NCI-H460 (cell line): ENCODE measurements around the gene RABAC1. TPM values are rescaled to one million over a fixed set of nuclear protein-coding genes. Genes with fewer than 3 reads are reported as not detected.

ENCODE experiments used
- DNase-seq: peaks from one replicate; pipeline ENCODE4 v3.0.0-alpha.2; 2016; ENCODE audit warnings: low read depth; ENCODE audit errors: extremely low read depth
- total RNA-seq: library from RNA; depleted of rRNA; stranded (reverse); fragments of >200 nt; shearing (Covaris generic); gene quantifications from 2 replicates; pipeline ENCODE4 v1.2.3, GENCODE V29; 2014

The RABAC1 gene
- total RNA-seq, 1 experiment from 2014 or later, result 30.4 TPM

DNA sequence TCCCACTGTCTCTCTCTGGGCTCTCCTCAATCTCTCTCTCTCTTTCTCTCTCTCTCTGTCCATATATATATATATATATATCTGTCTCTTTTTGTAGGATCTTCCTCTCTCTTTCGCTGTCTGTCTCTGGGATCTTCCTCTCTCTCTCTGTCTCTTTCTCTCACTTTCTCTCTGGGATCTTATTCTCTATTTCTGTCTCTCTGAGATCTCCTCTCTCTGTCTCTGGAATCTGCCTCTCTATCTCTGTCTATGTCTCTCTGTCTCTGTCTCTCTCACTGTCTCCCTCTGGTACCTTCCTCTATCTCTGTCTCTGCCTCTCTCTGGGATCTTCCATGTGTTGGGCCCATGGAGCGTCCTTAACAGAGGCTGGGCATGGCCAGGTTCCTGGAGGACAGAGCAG is 31.5 kb upstream of the RABAC1 start:
- no peak for DNase-seq

GRCh38 chr19:41990028-41990427 is 30.9 kb upstream of the RABAC1 start:
- no peak for DNase-seq

- DNase-seq, result no peak
Measured at GRCh38 chr19:41988947-41989346, 29.8 kb upstream of the RABAC1 start.

DNA sequence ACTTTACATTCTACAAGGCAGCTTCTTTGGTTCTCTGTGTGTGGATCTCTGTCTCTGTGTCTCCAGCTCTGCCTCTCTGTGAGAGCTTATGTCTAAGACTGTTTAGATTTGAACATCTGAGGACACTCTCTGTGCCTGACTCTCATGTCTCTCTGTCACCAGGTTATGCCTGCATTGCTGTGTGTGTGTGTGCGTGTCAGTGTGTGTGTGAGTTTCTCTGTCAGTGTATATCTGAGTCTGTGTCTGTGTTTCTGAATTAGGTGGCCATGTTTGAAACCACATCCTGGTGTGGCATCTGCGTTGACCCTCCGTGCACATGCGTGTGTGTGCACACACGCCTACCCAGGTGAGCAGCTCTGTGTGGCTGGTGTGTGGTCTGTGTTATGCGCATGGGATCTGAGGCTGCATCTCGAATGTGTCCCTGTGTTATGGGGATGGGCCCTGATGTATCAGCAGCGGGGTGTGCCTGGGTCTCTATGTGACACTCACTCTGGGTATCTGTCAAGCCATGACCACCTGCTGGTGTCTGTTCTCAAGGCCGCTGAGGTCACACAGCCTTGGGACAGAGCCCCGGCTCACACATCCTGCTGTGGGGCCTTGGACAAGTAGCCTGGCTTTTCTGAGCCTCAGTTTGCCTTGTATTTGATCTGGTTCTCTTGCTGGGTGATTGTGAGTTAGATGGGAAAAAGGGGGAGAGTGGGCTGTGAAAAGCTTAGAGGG is 28.2 kb upstream of the RABAC1 start:
- no peak for DNase-seq

GRCh38 chr19:41984961-41985360 is 25.8 kb upstream of the RABAC1 start:
- no peak for DNase-seq

DNA sequence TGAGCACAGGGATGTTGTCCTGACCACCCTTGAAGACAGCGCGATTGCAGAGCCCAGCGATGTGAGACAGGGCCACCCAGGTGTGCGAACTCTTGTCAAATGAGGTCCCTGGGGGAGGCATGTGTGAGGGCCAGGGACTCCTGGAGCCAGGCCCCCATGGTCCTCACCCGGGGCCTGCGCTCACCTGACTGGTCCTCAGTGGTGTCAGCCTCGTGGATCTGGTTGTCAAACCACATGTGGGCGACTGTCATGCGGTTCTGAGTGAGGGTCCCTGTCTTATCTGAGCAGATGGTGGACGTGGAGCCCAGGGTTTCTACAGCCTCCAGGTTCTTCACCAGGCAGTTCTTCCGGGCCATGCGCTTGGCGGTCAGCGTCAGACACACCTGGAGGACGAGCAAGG is 22.6 kb upstream of the RABAC1 start:
- no peak for DNase-seq

GRCh38 chr19:41978470-41978869 is 19.3 kb upstream of the RABAC1 start:
- DNase-seq, result no peak

- DNase-seq, result no peak
Measured at GRCh38 chr19:41977916-41978315, 18.8 kb upstream of the RABAC1 start.

GRCh38 chr19:41974652-41975051 is 15.5 kb upstream of the RABAC1 start:
- no peak for DNase-seq

DNA sequence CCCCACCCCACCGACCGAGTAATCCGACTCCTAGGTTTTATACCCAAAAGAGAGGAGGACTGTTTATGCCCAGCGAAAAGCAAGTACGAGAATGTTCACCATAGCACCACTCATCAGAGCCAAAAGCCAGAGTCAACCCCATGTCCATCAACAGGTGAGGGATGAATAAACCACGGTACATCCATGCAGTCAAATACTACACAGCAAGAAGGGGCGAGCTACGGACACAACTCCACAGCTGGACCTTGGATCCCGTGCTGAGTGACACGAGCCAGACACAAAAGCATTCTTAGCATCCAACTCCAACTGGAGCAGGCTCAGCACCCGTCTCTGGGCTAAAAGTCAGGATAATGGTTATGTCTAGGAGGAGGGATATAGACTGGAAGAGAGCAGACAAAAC is 12.2 kb upstream of the RABAC1 start:
- DNase-seq, result no peak

DNA sequence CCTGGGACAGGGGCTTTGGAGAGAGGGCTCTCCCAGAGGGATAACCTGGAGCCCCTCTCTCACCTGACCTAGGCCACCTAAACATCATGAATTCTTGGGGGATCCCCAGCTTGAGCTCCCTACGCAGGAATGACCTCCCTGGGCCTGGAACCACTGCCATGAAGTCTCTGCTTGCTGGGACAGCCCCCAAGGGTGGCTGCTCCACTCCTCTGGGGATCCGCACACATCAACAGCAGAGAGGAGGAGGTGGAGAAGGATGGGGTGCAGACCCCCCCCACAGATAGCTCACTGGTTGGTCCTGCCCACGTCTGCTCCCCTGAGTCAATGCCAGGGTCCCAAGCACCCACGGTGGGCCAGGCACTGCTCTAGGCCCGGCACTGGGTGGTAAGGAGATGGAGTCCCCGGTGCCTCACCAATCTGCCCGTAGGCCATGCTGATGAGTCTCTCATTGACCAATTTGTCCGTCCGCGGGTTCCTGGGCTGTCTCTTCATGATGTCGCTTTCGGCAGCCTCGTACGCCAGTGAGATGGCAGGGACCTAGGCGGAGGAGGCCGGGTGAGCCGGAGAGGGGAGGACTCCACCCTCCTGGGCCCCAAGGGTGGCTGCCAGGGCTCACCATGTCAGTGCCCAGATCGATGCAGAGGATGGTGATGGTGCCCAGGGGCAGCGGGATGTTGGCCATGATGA is 10.8 kb upstream of the RABAC1 start:
- DNase-seq, result no peak

DNA sequence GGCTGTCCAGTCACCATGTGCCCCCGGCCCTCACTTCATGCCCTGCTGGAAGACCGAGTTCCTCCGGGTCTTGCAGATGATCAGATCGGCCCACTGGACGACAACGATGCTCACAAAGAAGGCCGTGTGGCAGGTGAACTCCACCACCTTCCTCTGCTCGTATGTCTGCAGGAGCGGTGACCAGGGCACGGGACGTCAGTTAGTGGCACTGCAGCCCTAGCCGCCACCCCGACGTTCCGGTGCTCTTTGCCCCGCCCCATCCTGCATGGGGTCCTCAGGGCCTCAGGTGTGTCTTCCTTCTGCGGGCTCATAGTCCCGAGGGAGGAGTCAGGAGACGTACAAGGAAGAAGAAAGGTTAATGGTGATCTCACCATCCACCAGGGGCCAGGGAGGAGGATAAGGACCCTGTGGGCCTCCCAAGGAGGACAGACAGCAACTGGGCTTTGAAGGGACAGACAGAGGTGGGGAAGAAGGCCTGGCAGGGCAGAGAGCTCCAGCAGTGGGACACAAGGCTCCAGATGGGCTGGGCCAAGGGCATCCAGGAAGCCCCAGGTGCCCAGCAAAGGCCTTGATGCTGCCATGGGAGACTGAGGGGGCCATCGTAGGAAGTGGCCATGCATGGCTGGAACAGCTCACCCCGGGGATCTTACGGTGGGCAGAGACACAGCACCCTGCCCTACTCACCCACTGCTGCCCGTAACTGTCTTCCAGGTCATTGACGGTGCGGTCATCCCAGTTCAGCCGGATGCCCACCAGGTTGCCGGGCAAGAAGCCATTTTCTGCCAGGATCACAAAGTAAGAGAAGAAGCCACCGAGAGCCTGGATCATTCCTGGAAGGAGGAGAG is 9.9 kb upstream of the RABAC1 start:
- no peak for DNase-seq

- DNase-seq, result no peak
Measured at GRCh38 chr19:41967054-41967783, 8.1 kb upstream of the RABAC1 start.

GRCh38 chr19:41965106-41965505 is 6.0 kb upstream of the RABAC1 start:
- DNase-seq, result no peak

DNA sequence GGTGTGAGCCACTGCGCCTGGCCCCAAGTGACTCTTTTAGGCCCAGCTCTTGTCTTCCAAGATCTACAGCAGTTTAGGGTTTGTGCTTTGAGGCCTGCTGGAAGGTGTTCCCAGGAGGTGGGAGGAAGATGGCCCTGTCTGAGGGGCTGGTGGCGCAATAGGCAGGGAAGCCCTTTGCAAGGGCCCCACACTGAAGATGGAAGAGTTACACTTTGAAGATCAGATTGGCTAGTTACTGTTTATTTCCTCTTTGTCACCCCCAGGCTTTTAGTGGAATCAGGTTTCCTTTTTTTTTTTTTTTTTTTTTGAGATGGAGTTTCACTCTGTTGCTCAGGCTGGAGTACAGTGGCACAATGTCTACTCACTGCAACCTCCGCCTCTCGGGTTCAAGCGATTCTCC is 1.9 kb upstream of the RABAC1 start:
- DNase-seq, result no peak

DNA sequence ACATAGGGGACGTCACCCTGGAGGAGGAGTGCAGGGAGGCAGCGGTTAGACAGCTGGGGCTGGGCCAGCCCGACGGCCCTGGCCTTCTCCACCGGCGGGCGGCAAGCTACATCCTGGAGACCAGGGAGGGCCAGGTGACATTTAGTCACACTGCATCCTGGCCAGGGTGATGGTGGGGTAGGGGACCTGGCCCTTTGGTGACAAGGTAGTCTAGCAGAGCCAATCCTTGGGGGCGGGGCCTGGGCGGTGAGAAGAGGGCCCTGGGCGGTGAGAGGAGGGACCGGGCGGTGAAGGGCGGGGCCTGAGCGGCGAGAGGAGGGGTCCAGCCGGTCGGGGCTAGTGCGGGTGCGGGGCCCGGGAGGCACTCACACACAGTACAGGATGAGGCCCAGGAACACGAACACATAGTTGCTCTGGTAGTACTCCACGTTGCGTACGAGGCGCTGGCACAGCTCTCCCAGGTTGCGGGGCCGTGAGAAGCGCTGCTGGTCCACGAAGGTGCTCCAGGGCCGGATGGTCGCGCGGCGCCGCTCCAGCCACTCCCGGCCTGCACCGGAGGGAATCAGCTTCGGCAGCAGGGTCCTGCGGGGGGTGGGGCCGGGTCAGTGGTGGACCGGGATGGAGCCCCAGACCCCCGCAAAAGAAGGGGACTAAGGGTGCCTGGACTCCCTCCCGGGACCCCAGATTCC is 610 bp downstream of the RABAC1 start:
- peak; percentile 56 for DNase-seq

- peak; percentile 79 for DNase-seq
Measured at GRCh38 chr19:41957838-41958366, 1.2 kb downstream of the RABAC1 start.

DNA sequence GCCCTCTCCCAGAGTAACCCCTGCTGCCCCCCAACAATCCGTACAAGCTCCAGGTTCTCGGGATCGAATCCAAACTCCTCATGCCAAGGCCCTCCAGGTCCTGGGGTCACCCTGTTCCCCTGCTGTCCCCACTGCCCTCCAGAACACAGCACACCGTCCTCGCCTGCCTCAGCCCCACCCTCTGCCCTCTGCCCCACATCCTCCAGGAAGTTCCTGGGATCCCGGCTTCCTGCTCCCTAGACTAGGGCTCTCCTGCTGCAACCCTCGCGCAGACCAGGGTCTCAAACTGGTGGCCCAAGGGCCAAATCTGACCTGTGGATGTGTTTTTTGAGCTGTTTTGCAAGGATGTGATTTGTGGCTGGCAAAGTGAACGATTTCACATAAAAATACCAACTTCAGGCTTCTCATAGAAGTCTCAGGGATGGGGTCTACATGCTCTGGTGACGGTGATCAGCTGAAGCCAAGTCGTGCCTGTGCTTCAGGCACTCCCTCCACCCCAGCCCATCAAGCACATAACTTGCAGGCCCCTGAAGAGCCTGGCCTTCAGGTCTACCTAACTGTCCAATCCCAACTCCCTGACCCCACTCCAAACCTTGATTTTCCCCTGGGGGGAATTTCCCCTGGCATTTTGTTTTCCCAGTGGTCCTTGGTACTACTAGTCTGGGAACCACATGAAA is 1.8 kb downstream of the RABAC1 start:
- no peak for DNase-seq

DNA sequence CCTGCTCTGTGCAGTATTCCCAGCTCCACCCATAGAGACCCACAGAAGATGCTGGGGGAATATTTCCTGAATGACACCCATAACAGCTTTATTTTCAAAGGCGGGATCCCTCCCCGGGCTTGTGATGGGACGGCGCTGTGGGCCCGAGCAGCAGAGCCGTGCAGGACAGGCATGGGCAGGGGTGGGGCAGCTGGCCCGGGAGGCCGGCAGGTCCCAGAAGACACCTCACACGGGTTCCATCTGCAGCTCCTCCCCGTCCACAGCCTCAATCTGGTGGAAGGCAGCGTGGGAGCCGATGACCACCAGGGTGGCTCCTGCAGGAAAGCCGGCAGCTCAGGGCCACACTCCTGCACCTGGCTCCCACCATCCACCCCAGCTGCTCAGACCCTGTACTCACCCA is 2.5 kb downstream of the RABAC1 start:
- DNase-seq, result no peak
